ENCODE measurements around the gene LRRC2.
"Not testable (repeated sequence)": the region's sequence is repeated elsewhere in the genome, so short reads cannot be mapped to it uniquely, and the experiment has no call there.

The LRRC2 gene

GRCh38 chr3:46524008-46524407, 42.1 kb downstream of the LRRC2 start:
- no peak for DNase-seq (ENCODE audit: low read depth)

DNA sequence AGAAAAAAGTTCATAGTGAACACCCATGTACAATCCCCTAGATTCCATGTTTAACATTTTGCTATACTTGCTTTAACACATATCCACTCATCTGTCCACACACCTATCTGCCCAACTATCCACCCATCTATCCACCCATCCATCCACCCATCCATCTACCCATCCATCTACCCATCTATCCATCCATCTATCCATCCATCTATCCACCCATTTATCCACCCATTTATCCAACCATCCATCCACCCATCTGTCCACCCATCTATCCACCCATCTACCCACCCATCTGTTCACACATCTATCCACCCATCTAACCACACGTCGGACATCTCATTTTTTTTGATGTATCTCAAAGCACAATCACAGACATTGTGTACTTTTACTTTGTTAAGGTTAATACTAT, 42.5 kb downstream of the LRRC2 start:
- no peak for DNase-seq (ENCODE audit: low read depth)

DNA sequence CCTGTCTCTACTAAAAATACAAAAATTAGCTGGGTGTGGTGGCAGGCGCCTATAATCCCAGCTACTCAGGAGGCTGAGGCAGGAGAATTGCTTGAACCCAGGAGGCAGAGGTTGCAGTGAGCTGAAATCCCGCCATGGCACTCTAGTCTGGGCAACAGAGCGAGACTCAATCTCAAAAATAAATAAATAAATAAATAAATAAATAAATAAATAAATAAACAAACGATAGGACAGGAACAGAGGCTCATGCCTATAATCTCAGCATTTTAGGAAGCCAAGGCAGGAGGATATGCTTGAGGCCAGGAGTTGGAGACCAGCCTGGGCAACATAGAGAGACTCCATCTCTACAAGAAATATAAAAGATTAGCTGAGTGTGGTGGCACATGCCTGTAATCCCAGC, 43.9 kb downstream of the LRRC2 start:
- DNase-seq (ENCODE audit: low read depth), result not testable (repeated sequence)

DNA sequence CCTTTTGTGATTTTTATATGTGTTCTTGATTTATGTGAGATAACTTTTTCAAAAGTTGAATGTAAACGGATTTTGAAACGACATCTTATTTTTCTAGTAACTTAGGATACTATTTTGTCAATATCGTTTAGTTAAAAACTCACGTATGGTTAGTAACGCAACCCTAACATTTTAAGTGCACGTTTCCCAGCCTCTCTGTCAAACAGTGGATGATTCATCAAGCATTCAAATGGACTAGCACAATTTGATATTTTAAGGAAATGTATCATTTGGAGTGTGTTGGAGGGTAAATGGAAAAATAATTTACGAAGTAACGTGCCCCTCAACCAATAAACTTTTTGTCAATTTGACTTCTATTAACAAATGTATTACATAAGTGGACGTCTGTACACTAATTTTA, 45.0 kb downstream of the LRRC2 start:
- DNase-seq (ENCODE audit: low read depth), result no peak

- no peak for DNase-seq (ENCODE audit: low read depth)
These were observed 45.6 kb downstream of the LRRC2 start for GRCh38 chr3:46520531-46520930.

DNA sequence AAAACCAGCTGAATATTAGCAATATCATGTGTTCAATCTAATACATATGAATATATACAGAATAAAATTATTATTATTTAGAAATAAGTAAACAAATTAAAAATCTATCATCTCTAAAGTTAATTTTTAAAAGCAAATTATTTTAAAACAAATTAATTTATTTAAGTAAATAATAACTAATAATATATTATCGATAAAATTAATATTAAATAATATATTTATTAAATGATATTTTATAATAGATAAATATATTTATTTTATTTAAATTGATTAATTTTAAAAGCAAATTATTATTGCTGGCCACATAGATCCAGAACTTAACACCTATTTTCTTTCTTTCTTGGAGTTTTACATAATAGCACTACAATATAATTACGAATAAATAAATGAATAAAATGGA, 46.1 kb downstream of the LRRC2 start:
- DNase-seq (ENCODE audit: low read depth), result no peak

DNA sequence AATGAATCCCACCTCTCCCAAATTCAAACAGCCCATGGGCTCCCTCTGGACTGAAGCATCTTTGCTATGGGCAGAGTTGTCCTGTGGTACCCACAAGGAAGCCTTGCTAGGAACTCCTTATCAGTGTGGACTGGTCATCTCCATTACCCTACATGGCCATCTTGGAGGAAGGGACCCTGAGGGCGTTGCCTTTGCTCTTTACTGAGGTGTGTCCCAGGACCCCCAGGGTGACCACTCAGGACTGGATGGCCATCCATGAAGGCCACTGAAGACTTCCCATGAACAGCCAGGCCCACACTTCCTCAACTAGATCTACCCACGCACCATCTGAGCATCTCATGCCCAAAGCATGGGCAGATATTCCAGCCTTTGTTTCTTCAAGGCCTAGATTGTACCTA, 48.3 kb downstream of the LRRC2 start:
- DNase-seq (ENCODE audit: low read depth), result no peak

GRCh38 chr3:46517016-46517783, 48.9 kb downstream of the LRRC2 start:
- no peak for DNase-seq (ENCODE audit: low read depth)

DNA sequence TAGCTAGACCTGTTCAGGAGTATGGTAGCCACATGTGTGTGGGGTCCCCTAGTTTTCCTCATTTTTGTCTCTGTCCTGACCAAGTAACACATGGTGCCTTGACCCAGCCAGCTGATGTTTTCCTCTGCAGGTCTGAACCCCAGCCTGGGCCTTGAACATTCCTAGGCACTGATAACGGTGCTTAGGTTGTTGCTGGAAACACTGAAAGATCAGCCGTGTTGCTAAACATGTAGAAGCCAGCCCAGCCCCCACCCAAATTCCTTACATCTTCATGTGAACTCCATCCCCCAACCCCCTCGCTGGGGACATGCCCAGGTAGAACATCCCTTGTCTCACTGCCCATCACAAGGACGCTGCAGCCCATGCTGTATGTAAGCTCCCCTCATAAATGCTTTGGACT, 49.6 kb downstream of the LRRC2 start:
- DNase-seq (ENCODE audit: low read depth), result no peak

GRCh38 chr3:46512191-46512749, 53.8 kb downstream of the LRRC2 start:
- no peak for DNase-seq (ENCODE audit: low read depth)

DNA sequence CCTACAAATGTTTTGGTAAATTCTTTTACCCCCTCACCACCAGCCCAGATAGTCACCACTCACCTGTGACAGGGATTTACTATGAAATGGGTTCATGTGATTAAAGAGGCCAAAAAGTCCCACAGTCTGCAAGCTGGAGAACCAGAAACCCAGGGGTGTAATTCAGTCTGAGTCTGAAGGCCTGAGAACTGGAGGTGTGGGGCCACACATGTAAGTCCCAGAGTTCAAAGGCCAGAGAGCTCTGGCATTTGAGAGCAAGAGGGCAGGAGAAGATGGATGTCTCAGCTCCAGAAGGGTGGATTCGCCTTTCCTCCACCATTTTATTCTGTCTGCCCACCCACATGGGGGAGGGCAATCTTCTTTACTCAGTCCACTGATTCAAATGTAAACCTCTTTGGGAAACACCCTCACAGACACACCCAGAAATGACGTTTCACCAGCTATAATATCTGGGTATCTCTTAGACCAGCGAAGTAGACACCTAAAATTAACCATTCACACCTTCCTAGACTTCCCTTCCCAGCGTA, 56.4 kb downstream of the LRRC2 start:
- no peak for DNase-seq (ENCODE audit: low read depth)

DNA sequence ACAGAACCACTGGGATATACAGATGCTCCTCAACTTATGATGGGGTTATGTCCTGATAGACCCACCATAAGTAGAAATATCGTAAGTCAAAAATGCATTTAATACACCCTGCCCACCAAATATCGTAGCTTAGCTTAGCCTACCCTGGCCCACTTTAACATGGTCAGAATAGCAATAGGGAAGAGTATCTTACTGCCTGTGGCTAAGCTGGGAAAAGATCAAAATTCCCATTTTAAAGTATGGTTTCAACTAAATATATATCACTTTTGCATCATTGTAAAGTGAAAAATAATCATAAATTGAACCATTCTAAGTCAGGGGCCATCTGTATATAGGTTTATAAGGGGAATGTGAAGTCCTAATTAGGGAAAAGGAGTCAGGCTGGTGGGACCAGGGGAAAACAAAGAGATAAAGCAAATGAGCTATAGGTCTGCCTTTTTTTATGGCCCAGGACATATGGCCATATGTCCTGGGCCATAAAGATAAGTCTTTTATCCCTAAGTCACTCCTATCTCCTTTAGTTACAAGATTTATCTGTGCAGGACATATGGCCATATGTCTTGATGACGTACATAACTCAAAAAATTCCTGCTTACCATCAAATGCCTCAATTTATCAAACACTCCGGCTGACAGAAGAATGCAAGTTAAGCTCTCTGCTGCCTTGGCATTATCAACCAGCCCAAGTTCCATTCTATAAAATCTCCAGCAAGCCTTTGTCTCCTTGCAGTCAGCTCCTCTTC, 57.1 kb downstream of the LRRC2 start:
- DNase-seq (ENCODE audit: low read depth), result no peak

DNA sequence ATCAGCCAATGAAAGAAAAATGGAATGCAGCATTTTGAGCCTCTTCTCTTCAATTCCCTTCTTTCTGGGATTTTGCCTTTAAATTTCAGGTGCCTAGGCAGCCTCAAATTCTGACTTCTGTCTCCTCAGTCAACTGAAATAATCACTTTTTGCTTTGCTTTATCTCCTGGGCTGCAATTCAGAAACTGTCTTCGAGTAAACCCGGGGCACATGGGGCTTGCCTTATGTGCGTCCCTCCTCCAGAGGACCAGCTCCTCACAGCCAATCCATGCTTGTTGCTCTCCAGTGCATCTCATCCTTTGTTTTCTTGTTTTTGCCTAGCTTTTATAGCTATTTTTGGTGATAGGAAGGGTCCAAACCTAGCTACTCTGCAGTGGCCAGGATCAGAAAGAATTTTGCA, 59.6 kb downstream of the LRRC2 start:
- DNase-seq (ENCODE audit: low read depth), result no peak

DNA sequence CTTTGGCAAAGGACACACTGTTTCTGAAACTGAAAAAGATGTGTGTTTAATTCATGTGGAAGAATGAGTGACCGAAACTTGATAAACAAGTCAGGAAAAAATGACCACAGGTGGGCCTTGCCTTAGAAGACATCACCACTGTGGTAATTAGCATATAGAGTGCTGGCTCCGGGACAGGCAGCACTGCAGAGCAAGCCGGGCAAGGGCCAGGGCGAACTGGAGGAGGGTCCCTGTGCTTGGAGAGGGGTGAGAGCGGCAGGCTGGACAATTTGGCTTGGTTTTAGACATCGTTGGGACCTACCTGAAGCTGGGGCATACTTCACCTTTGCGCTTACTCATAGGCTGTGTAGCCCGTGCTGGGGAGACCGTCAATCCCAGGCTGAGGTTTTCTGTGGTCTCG, 60.1 kb downstream of the LRRC2 start:
- DNase-seq (ENCODE audit: low read depth), result no peak

DNA sequence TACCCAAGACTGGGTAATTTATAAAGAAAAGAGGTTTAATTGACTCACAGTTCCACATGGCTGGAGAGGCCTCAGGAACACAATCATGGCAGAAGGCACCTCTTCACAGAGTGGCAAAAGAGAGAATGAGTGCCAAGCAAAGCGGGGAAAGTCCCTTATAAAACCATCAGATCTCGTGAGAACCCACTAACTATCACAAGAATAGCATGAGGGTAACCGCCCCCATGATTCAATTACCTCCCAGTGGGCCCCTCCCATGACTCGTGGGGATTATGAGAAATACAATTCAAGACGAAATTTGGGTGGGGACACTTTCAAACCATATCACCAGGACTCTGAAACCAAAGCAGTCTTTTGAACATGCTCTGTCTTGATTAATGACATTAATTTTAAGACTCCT, 61.3 kb downstream of the LRRC2 start:
- no peak for DNase-seq (ENCODE audit: low read depth)

- DNase-seq (ENCODE audit: low read depth), result no peak
These were observed 62.8 kb downstream of the LRRC2 start for GRCh38 chr3:46503200-46503874.

GRCh38 chr3:46501702-46502101, 64.4 kb downstream of the LRRC2 start:
- no peak for DNase-seq (ENCODE audit: low read depth)

DNA sequence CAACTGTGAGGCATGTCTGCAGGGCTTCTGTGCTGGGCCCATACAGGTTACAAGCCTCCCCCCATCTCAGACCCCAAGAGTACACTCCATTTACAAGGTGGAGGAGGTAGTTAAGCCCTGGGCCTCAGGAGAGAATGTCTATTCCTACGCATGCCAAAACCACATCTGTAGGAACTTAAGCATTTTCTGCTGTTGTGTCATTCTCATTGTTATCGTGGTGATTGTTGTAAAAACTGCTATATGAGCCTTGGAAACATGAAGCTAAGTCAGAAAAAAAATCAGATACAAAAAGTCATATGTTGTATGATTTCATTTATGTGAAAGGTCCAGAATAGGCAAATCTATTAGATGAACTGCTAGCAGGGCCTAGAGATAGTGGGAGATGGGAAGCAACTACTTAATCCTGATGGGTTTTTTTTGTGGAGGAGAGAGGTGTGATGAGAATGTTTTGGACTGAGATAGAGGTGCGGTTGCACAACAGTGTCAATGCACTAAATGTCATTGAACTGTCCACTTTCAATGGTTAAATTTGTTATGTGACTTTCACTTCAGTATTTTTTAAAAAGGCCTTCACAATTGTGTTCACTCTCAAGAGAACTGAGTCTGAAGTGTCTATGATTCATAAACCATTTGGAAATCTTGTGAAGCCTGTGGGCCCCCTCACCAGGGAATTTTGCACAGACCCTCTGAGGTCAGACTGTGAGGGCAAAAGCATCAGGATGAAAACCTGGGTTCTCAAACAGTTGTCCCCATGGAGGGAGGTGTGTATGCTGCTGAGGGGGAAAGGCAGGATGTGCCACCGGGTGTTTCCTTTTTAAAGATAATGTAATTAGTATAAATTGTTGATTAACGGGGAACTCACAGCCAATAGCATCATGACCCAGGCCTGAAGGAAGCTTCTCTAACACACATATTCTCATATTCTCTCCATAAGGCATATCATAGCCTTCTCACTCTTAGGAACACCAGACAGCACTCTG, 65.2 kb downstream of the LRRC2 start:
- no peak for DNase-seq (ENCODE audit: low read depth)

GRCh38 chr3:46498916-46499519, 67.1 kb downstream of the LRRC2 start:
- DNase-seq (ENCODE audit: low read depth), result no peak

DNA sequence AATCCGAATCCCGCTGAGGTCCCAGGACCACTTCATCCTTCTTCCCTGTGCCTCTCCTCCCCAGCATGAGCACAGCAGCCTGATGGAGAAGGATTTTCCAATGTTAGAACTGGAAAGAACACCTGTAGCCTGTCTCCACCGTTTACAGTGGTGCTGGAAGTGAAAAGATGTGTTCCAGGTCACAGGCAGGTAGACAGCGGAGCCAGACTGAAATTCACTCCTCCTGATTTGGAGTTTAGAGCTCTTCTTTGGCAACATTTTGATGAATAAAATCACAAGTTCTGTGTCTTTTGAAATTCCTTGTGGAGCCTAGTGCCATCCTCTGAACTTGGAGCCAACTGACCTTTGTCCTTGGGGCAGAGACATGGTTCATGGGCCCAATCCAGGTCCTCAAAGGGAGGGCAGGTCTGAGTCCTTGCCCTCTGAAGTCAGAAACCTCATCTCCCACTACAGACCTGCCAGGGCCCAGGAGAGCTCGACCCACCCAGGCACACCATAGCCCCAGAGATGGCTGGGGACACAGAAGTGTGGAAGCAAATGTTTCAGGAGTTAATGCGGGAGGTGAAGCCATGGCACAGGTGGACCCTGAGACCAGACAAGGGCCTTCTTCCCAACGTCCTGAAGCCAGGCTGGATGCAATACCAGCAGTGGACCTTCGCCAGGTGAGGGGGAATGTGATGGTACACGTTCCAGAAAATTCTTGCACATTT, 68.4 kb downstream of the LRRC2 start, which contains the start of gene RTP3:
TSS of gene RTP3 (plus strand) at position 421 of the 710 bp plus-strand sequence. CDS start at position 508, 87 bp downstream.
- no peak for DNase-seq (ENCODE audit: low read depth)
